ENCODE data around the gene OTUB1.

Gene OTUB1

DNA sequence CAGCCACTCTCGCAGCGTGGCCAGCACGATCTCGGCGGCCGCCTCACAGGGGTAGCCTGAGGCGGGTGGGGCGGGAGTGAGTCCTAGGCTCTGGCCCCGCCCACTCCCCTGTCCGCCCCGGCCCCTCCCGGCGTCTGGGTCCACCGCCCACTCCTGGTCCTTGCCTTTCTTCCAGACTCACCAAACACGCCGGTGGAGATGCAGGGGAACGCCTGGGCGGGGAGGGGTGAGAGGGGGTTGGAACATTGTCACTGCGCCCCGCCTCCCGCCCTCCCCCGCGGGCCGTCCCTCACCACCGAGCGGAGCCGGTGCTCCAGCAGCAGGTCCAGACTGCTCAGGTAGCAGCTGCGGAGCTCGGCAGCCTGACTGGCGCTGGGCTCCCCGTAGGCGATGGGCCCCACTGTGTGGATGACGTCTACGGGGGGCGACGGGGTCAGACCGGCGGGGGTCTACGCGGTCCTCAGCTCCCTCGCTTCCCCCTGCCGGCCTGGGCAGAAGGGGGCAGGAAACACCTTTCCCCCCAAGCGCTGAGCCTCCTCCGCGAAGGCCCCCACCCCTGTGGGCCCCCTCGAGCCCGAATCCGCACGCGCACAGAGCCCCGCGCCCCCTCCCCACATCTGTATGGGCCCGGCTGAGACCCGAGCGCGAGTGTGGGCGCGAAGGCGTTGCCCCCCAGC, 13.2 kb downstream of the OTUB1 start:
- TF ChIP-seq, protein P1, sequence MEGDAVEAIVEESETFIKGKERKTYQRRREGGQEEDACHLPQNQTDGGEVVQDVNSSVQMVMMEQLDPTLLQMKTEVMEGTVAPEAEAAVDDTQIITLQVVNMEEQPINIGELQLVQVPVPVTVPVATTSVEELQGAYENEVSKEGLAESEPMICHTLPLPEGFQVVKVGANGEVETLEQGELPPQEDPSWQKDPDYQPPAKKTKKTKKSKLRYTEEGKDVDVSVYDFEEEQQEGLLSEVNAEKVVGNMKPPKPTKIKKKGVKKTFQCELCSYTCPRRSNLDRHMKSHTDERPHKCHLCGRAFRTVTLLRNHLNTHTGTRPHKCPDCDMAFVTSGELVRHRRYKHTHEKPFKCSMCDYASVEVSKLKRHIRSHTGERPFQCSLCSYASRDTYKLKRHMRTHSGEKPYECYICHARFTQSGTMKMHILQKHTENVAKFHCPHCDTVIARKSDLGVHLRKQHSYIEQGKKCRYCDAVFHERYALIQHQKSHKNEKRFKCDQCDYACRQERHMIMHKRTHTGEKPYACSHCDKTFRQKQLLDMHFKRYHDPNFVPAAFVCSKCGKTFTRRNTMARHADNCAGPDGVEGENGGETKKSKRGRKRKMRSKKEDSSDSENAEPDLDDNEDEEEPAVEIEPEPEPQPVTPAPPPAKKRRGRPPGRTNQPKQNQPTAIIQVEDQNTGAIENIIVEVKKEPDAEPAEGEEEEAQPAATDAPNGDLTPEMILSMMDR (IDR thresholded peaks at IDR 0.05): no peak

DNA sequence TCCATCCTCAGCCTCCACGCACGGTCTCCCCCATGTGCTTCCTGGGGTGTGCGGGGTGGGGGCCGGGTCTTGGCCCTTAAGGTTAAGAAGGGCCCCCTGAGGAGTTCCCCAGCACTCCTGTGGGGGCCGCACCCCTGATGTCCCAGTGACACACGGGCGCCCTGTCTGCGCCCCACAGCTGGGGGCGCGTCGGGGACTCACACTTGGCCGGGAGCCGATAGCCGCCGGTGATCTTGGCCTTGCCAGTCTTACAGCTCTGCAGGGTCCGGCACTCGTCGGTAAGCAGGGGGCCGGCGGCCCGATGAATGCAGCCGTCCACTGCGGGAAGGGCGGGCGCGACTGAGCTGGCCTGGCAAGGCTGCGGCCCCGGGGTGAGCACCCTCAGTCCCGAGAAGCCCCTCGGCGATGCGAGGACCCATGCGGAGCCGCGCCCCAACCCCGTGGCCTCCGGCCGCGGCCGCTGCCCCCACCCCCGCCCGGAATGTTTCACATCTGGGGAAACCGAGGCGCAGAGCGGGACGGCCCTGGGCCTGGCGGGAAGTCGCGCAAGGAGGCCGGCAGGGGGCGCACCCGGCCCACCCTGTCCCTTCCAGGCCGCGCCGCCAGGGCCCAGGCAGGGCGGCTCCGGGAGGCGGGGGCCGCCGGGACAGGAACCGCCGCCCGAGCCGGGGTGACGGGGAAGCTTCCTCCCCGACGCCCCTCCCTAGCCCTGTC, 13.9 kb downstream of the OTUB1 start:
- TF ChIP-seq, protein P1 (IDR thresholded peaks at IDR 0.05): no peak

DNA sequence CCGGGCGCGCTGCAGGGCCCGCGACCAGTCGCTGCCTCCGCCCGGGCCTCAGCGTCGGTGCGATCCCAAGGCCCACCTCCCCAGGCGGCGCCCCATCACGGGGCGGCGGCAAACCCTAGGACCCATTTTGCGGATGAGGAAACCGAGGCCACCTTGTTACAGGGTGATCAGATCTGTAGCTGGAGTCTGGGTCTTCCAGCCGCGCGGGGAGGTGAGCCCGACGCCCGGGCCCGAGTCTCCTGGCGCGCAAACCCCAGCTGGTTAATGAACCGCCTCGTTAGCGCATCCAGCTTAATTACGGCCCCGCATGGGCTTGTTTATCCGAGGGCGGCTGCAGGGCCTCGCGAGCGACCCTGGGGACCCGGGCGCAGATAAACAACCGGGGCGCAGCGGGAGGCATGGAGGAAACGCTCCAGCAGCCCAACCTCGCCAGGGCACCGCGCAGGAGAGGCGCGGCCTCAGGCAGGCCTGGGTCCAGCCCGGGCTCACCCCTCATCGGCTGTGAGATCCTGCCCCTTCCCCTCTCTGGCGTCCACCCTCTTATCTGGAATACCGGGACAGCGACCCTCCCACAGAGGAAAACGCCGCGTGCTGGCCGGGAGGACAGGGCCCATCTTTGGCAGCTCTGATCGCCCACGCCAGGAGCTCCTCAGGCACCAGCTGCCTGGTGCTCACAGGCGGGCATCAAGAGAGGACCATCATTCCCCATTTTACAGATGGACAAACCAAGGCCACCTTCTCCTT, 14.7 kb downstream of the OTUB1 start:
- TF ChIP-seq, protein P1 (IDR thresholded peaks at IDR 0.05): no peak

DNA sequence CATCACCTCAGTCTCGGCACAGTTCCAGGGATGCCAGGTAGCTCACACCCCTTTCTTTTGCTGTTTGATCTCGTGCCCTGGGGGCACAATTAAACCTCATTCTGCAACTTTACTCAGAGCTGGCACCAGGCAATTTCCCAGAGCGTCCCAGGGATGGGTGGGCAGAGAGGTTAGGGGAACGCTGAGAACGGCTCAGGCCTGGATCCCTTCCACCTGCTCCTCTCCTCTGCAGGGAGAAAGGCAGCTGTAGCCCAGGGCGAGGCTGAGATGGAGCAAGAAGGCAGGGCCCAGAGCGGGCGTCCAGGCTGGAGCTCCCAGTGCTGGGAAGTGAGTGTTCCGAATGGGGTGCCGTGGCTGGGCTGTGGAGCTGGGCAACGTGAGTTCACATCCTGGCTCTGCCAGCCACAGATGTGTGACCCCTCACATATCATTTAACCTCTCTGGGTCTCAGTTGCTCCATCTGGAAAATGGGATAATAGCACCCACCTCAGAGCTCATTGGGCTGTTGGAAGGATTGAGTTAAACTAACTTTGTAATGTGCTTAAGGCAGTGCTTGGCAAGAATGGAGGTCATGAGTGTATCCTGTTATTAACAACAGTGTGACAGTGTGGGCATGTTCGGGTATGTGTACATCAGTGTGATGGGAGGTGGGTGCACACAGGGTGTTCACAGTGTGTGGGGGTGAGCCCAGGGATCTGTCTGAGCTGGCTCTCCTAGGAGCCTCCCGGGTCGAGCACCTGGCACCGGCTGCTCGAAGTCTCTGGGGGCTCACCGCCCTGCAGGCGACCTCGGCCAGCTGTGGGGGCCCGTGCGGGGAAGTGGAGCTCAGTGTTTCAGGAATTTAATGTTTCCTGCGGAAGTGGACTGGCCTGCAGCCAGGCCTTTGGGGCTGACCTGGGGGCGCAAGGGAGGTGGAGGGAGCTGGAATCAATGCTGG, 15.5 kb downstream of the OTUB1 start:
- TF ChIP-seq, protein P1 (IDR thresholded peaks at IDR 0.05): no peak

DNA sequence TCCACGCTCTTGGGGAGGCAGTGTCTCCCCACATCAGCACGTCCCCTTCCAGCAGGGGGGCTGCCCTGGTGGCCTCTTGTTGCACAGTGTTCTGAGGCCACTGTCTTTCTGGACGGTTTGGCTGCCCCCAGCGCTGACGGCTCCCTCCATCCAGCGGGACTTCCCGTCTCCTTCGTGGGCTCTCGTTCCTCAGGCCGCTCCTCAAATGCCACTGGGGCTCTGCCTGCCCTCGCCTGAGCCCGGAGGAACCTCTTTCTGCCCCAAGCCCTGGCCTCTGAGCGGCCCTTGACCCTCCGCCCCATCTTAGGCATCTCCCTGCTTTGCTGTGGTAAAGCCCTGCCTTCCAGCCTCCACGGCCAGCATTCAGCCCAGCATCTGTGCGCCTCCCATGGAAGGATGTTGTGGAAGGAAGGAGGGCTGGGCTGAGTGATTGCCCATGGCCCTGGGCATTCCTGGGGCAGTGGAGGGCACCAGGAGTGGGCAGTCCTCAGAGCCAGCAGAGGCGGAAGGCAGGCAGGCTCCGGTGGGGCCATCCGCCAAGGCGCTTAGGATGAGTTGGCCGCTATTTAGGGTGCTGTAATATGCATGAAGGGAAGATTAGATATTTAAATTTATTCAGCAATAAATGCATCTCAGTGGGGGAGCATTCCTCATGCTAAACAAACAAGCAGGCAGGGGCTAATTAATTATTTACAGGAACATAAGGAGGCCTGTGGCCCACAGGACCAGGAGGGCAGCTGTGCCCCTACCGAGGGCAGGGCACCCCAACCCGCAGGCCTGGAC, 17.8 kb downstream of the OTUB1 start:
- TF ChIP-seq, protein P1 (IDR thresholded peaks at IDR 0.05): no peak

DNA sequence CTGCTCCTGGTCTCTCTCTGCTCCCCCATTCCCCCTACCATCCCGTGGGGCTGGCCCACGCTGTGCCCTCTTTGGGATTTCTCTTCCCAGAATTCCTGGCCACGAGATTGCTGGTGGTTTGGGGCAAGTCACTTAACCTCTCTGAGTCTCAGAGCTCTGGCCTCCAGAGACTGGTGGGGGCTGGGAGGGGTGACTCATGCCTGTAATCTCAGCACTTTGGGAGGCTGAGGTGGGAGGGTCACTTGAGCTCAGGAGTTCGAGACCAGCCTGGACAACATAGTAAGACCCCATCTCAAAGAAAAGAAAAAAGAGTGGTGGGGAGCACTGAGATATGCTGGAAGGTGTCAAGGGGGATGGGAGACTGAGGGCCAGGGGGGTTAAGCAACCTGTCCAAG, 18.3 kb downstream of the OTUB1 start:
- TF ChIP-seq, protein P1 (IDR thresholded peaks at IDR 0.05): no peak

Data from LNCAP (cell line).